Common myeloid progenitor, CD34-positive (primary cell): ENCODE data around the gene ZNF827.

Experiments used
- CTCF ChIA-PET: fragments of 350-600 bp; sonication (Branson Sonifier 250); formaldehyde crosslinking; loops from one replicate; lab custom pipeline; 2021; ENCODE audit warnings: antibody characterized with exemption; lab: Charles Lee
- POLR2A ChIA-PET: fragments of 350-600 bp; sonication (Branson Sonifier 250); formaldehyde crosslinking; loops from one replicate; lab custom pipeline; 2021; ENCODE audit warnings: antibody characterized with exemption; lab: Charles Lee
- DNase-seq, 3 donors: peaks; one replicate each; pipeline versions ENCODE4 v3.0.0 to v3.0.0-alpha.2; 2013
- H3K27ac ChIP-seq, 2 experiments: 1 replicate in 1 of 2; 2 replicates in 1 of 2; pipeline ENCODE4 v1.7.0; 2013; ENCODE audit warnings: inconsistent platforms in 2 of 2, low read length in 2 of 2, mild to moderate bottlenecking in 2 of 2, low read depth in 1 of 2, moderate library complexity in 1 of 2; ENCODE audit not compliant: severe bottlenecking in 2 of 2, insufficient read depth in 1 of 2, poor library complexity in 1 of 2
- H3K27me3 ChIP-seq, 5 experiments: replicated peaks in 2 of 5; 1 replicate in 3 of 5; 2 replicates in 2 of 5; pipeline versions ENCODE4 v1.6.1 to v1.7.0; 2013; ENCODE audit warnings: low read length in 4 of 5, mild to moderate bottlenecking in 2 of 5, moderate library complexity in 2 of 5, inconsistent platforms in 1 of 5; ENCODE audit not compliant: insufficient read depth in 5 of 5, control insufficient read depth in 4 of 5
- H3K36me3 ChIP-seq, 4 experiments: 1 replicate in 2 of 4; 2 replicates in 2 of 4; pipeline versions ENCODE4 v1.6.1 to v1.7.0; 2013; ENCODE audit warnings: low read length in 3 of 4, control low read depth in 1 of 4, mild to moderate bottlenecking in 1 of 4; ENCODE audit not compliant: control insufficient read depth in 4 of 4, insufficient read depth in 4 of 4
- H3K4me1 ChIP-seq, 4 experiments: 1 replicate in 3 of 4; 2 replicates in 1 of 4; pipeline versions ENCODE4 v1.6.1 to v1.7.1; 2013; ENCODE audit warnings: low read length in 3 of 4, mild to moderate bottlenecking in 3 of 4, control low read depth in 1 of 4, inconsistent platforms in 1 of 4, moderate library complexity in 1 of 4; ENCODE audit not compliant: control insufficient read depth in 4 of 4, insufficient read depth in 4 of 4; ENCODE audit errors: control extremely low read depth in 1 of 4
- H3K4me3 ChIP-seq, 7 experiments: 1 replicate in 4 of 7; 2 replicates in 3 of 7; pipeline versions ENCODE4 v1.5.1 to v1.7.0; 2013; ENCODE audit warnings: mild to moderate bottlenecking in 7 of 7, low read length in 6 of 7, moderate library complexity in 6 of 7, inconsistent platforms in 2 of 7, low read depth in 2 of 7, control low read depth in 1 of 7; ENCODE audit not compliant: insufficient read depth in 4 of 7, control insufficient read depth in 1 of 7; ENCODE audit errors: extremely low read depth in 1 of 7
- H3K9me3 ChIP-seq, 5 experiments: 1 replicate in 4 of 5; 2 replicates in 1 of 5; pipeline versions ENCODE4 v1.6.1 to v1.7.1; 2013; ENCODE audit warnings: low read length in 4 of 5, mild to moderate bottlenecking in 2 of 5, inconsistent platforms in 1 of 5, low read depth in 1 of 5, moderate library complexity in 1 of 5; ENCODE audit not compliant: control insufficient read depth in 4 of 5, insufficient read depth in 2 of 5; ENCODE audit errors: control extremely low read depth in 1 of 5
- WGBS: methylation state at CpG from one replicate; pipeline ENCODE4 v1.1.5; 2013; ENCODE audit not compliant: insufficient coverage; 5-methylcytosine and 5-hydroxymethylcytosine counted together

ZNF827 gene

DNA sequence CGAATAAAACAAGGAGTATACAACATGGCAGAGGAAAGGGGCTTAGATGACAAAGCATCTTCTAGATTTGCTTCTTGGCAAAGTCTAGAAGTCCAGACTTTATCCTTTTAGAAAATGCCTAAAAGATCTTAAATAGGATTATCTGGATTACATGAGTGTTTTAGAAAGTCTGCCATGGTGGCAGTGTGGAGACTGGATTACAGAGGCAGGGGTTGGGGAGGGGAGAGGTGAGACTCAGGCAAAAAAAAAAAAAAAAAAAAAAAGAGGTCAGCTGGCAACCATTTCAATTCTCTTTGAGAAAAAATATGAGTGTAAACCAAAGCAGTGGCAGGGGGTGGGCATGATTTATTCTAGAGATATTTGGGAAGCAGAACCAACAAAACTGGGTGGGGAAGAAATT, 17.4 kb downstream of the ZNF827 start:
- Histone ChIP-seq H3K27ac (no peak overlapping the region), H3K27me3 (no peaks in the 10 kb centered on the region), H3K9me3 (peaks cover 0 to 5% (median 0%) of the 10 kb centered on the region in 5 experiments), H3K4me1 (peaks cover 3 to 24% (median 7%) of the 10 kb centered on the region in 4 experiments), H3K4me3 (no peak overlapping the region), H3K36me3 (peaks cover 0 to 9% (median under 1%) of the 10 kb centered on the region in 4 experiments)
- no peak for DNase-seq
- POLR2A ChIA-PET = no interaction called here
- no CpG with 5 or more reads among the region's 1 CpG for WGBS
- CTCF ChIA-PET = interaction anchor here (1.6 to 2.9 kb wide), 2 partner anchors 10 to 15 kb away, joined by 5 to 8 read pairs; no protein-coding TSS in a partner anchor

DNA sequence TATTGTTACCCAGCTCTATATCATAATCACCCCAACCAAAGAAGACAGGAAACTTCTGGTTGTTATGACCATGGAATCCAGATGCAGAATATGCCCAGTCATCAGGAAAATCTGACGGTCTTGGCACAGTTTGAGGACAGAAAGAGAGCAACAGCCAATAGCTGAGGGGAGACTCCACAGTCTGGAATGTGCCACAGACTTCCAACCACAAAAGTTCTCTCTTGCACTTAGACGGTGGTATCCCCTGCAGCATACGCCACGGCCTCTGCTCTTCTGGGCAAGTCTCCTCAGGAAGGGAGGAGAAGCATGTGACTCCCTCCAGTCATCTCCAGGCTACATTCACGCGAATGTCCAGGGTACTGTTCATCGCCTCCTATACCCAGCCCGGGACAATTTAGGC, 18.4 kb downstream of the ZNF827 start:
- Histone ChIP-seq H3K4me1 (peaks cover 3 to 23% (median 7%) of the 10 kb centered on the region in 4 experiments), H3K36me3 (peaks cover 0 to 9% (median 1%) of the 10 kb centered on the region in 4 experiments), H3K27me3 (no peaks in the 10 kb centered on the region), H3K9me3 (peaks cover 0 to 4% (median 0%) of the 10 kb centered on the region in 5 experiments), H3K27ac (no peak overlapping the region), H3K4me3 (peak overlapping the region in 2 of 7 experiments; percentile 23 to 49)
- DNase-seq = peak in 2 of 3 donors; percentile 83 to 84
- ChIA-PET POLR2A (no interaction called here), CTCF (interaction anchor here (1.1 to 2.9 kb wide), 3 partner anchors 9 to 14 kb away, joined by 3 to 8 read pairs (median 5); no protein-coding TSS in a partner anchor)
- WGBS = 18% methylated on average over 5 of the region's 8 CpGs

DNA sequence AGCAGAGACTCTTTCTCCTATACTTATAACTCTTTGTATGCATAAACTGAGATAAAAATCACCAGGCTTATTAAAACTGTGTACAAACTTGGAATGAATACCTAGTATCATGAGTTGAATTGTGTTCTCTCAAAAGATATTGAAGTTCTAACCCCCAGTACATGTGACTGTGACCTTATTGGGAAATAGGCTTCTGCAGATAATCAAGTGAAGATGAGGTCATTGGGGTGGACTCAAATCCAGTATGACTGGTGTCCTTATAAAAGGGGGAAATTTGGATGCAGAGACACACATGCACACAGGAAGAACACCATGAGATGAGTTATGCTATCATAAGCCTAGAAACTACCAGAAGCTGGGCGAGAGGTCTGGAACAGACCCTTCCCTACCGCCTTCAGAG, 26.2 kb downstream of the ZNF827 start:
- DNase-seq = no peak
- Histone ChIP-seq H3K4me3 (no peak overlapping the region), H3K27ac (no peak overlapping the region), H3K36me3 (peaks cover 0 to 2% (median 0%) of the 10 kb centered on the region in 4 experiments), H3K27me3 (no peaks in the 10 kb centered on the region), H3K9me3 (no peaks in the 10 kb centered on the region), H3K4me1 (peaks cover 0 to 5% (median 4%) of the 10 kb centered on the region in 4 experiments)
- 100% methylated on average over 1 of the region's 2 CpGs for WGBS
- CTCF ChIA-PET = interaction anchor here (1.0 to 2.1 kb wide), 3 partner anchors 8 to 14 kb away, joined by 3 to 6 read pairs (median 5); no protein-coding TSS in a partner anchor
- POLR2A ChIA-PET = no interaction called here

DNA sequence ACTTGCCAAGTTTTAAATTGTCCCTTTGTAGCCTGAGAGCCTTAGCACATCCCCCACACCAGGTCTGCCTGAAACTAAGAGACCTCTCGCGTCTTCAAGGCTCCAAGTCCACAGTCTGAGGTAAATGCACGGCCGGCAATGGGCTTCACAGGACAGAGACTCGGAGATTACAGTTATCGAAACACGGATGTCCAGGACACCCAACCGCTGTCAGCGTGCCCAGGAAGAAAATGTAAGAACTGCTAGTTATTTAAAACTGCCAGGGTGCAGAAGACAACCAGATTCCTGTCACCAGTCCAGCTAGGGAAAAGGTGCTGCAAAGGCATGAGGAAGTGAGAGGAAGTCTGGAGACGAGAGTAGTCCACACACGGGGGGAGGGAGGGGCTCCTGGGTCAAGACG, 28.9 kb downstream of the ZNF827 start:
- DNase-seq = peak in 1 of 3 donors; percentile 5
- 78% methylated on average over 10 of the region's 12 CpGs for WGBS

DNA sequence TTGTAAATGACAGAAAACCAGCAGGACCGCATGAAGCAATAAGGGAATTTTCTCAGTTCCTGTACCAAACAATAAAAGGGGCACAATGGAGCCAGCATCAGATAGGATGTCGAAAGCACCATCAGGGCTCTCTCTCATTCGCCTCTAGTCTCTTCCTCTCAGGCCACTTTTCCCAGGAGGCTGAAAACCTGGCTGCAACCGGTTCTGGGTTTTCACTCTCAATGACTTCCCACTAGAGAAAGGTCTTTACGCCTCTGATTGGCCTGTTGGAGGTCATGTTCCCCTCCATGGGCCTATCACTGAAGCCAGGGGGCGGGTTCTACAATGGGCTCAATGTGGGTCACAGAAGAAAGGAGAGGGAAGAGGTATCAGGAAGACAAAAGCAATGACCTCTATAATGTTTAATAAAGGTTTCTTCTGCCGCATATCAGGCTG, 29.3 kb downstream of the ZNF827 start:
- WGBS = 98% methylated on average over 7 of the region's 7 CpGs
- Histone ChIP-seq H3K4me1 (peaks cover 0 to 5% (median 4%) of the 10 kb centered on the region in 4 experiments), H3K27ac (no peak overlapping the region), H3K27me3 (no peaks in the 10 kb centered on the region), H3K36me3 (peaks cover 0 to 2% (median under 1%) of the 10 kb centered on the region in 4 experiments), H3K4me3 (no peak overlapping the region), H3K9me3 (no peaks in the 10 kb centered on the region)
- ChIA-PET CTCF (interaction anchor here (1.4 kb wide), 1 partner anchor 18 kb away, joined by 3 read pairs; no protein-coding TSS in a partner anchor), POLR2A (no interaction called here)
- peak in 1 of 3 donors; percentile 29 for DNase-seq

More for the DNA sequence above, 28.9 kb downstream of the ZNF827 start:
- ChIA-PET CTCF (interaction anchor here (2.1 kb wide), 1 partner anchor 22 kb away, joined by 8 read pairs; no protein-coding TSS in a partner anchor), POLR2A (no interaction called here)
- H3K36me3 ChIP-seq = peaks cover 0 to 2% (median under 1%) of the 10 kb centered on the region in 4 experiments
- no peak overlapping the region for H3K27ac ChIP-seq
- peaks cover 0 to 5% (median 4%) of the 10 kb centered on the region in 4 experiments for H3K4me1 ChIP-seq
- H3K4me3 ChIP-seq = no peak overlapping the region
- H3K9me3 ChIP-seq = no peaks in the 10 kb centered on the region
- no peaks in the 10 kb centered on the region for H3K27me3 ChIP-seq

DNA sequence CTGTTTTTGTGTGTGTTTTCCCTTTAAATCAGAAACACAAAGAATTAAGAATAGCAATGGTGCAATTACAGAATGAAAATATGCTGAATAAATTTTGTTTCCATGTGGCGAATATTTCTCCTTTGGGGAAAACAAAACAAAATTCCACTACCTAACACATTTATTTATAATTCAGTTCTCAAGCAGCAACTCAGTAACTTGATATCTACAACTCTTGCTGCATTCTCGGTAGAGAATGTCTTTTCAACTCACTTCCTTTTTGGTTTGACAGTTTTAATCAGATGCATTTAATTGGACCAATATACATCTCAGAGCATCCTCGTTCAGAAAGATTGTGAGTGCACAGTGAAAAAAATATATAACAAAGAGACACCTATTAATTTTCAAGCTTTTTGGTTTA, 30.8 kb downstream of the ZNF827 start:
- WGBS = 33% methylated on average over 1 of the region's 3 CpGs

DNA sequence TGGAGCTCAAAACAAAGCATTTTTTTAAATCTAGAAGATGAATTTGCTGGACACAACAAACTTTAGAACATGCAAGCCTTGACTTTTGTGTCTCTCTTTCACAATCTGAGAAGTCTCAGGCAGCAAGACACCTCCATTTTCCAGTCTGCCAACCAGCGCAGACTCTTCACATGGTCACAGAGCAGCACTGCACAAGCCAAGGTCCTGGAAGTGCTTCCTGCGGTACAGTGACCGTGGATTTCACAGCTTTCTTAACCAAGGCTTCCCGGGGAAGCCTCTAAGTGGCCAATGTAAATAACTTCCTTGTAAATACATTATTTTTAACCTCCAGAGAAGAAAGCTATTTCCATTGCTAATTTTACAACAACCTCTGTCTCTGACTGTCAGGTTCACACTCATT, 31.2 kb downstream of the ZNF827 start:
- ChIA-PET POLR2A (no interaction called here), CTCF (interaction anchor here (0.9 to 2.4 kb wide), 5 partner anchors 10 to 28 kb away, joined by 3 to 8 read pairs (median 5); no protein-coding TSS in a partner anchor)
- WGBS = 100% methylated on average over 4 of the region's 4 CpGs
- Histone ChIP-seq H3K27ac (no peak overlapping the region), H3K36me3 (peaks cover 5 to 8% (median 6%) of the 10 kb centered on the region in 4 experiments), H3K9me3 (no peaks in the 10 kb centered on the region), H3K27me3 (no peaks in the 10 kb centered on the region), H3K4me3 (no peak overlapping the region), H3K4me1 (peaks cover 0 to 5% (median 4%) of the 10 kb centered on the region in 4 experiments)
- DNase-seq = no peak

More for the DNA sequence above, 30.8 kb downstream of the ZNF827 start:
- peaks cover 0 to 5% (median 4%) of the 10 kb centered on the region in 4 experiments for H3K4me1 ChIP-seq
- peaks cover 2 to 4% (median 3%) of the 10 kb centered on the region in 4 experiments for H3K36me3 ChIP-seq
- ChIA-PET CTCF (interaction anchor here (0.9 to 1.4 kb wide), 2 partner anchors 12 to 16 kb away, joined by 3 read pairs; no protein-coding TSS in a partner anchor), POLR2A (no interaction called here)
- H3K9me3 ChIP-seq = no peaks in the 10 kb centered on the region
- no peak for DNase-seq
- no peak overlapping the region for H3K4me3 ChIP-seq
- no peak overlapping the region for H3K27ac ChIP-seq
- H3K27me3 ChIP-seq = no peaks in the 10 kb centered on the region
